Endodermal cell (in vitro differentiated cells): ENCODE measurements around the gene OR4D2. TPM values are rescaled to one million over a fixed set of nuclear protein-coding genes. Genes with fewer than 3 reads are reported as not detected.
A peak's percentile ranks its signal among the peaks of the same experiment; 100 is the strongest.

Experiments used
- DNase-seq: peaks from one replicate; pipeline ENCODE4 v3.0.0-alpha.2; 2017
- H3K27ac ChIP-seq: 2 replicates; pipeline ENCODE4 v1.5.1; 2013; ENCODE audit warnings: mild to moderate bottlenecking, low read depth, low read length, moderate library complexity
- H3K27me3 ChIP-seq: 2 replicates; pipeline ENCODE4 v1.6.1; 2013; ENCODE audit warnings: mild to moderate bottlenecking, low read length, moderate library complexity; ENCODE audit not compliant: insufficient read depth, control insufficient read depth, poor library complexity, severe bottlenecking
- H3K36me3 ChIP-seq: 2 replicates; pipeline ENCODE4 v1.7.0; 2013; ENCODE audit warnings: mild to moderate bottlenecking, low read length, moderate library complexity; ENCODE audit not compliant: control insufficient read depth, insufficient read depth
- H3K4me1 ChIP-seq: one replicate; pipeline ENCODE4 v1.7.0; 2013; ENCODE audit warnings: low read length; ENCODE audit not compliant: control insufficient read depth, insufficient read depth
- H3K4me3 ChIP-seq: 2 replicates; pipeline ENCODE4 v1.5.1; 2013; ENCODE audit warnings: mild to moderate bottlenecking, low read length, moderate library complexity
- H3K9ac ChIP-seq: 2 replicates; pipeline ENCODE4 v1.6.1; 2013; ENCODE audit warnings: mild to moderate bottlenecking, low read length, moderate library complexity; ENCODE audit not compliant: poor library complexity, severe bottlenecking; ENCODE audit errors: extremely low read depth
- H3K9me3 ChIP-seq: 2 replicates; pipeline ENCODE4 v1.6.1; 2013; ENCODE audit warnings: mild to moderate bottlenecking, low read length, moderate library complexity; ENCODE audit not compliant: control insufficient read depth
- H3K27ac Mint-ChIP-seq: 2 replicates; pipeline ENCODE4 v1.8.0; 2020; ENCODE audit warnings: mixed read lengths
- H3K27me3 Mint-ChIP-seq: 2 replicates; pipeline ENCODE4 v1.8.0; 2021; ENCODE audit warnings: mild to moderate bottlenecking, mixed read lengths; ENCODE audit not compliant: insufficient read depth
- H3K36me3 Mint-ChIP-seq: 2 replicates; pipeline ENCODE4 v1.8.0; 2020; ENCODE audit warnings: low read depth, mixed read lengths
- H3K4me1 Mint-ChIP-seq: 2 replicates; pipeline ENCODE4 v1.8.0; 2020; ENCODE audit warnings: mixed read lengths
- H3K4me3 Mint-ChIP-seq: 2 replicates; pipeline ENCODE4 v1.8.0; 2020; ENCODE audit warnings: mild to moderate bottlenecking, moderate library complexity, mixed read lengths
- H3K9me3 Mint-ChIP-seq: 2 replicates; pipeline ENCODE4 v1.8.0; 2020; ENCODE audit warnings: mild to moderate bottlenecking, mixed read lengths
- WGBS, 2 experiments: methylation state at CpG; one replicate each; pipeline versions ENCODE4 v1.1.5 to v1.1.7; 2013; ENCODE audit warnings: missing lambda C conversion rate in 2 of 2, mixed read lengths in 1 of 2; ENCODE audit not compliant: insufficient coverage in 1 of 2, insufficient read length in 1 of 2; 5-methylcytosine and 5-hydroxymethylcytosine counted together
- total RNA-seq, 2 donors: library from RNA; stranded (reverse); fragmentation: NEBNext Ultra II Directional in 1 of 2; extraction: Animal tissue kit (Norgen Biotek cat#: 25700) in 1 of 2; gene quantifications; 2 replicates in 1 of 2; 3 replicates in 1 of 2; pipeline ENCODE4 v1.2.1, GENCODE V29; 2021
- TF ChIP-seq, protein P1 (sequence below): fragments of 200-600 bp; sonication (generic); conservative IDR thresholded peaks from 2 replicates; pipeline ENCODE4 v1.5.0; 2021; ENCODE audit warnings: antibody characterized with exemption, mild to moderate bottlenecking

The OR4D2 gene
- total RNA-seq, 2 donors from 2014 or later, result not detected

GRCh38 chr17:58202859-58203258 lies 36.1 kb downstream of the OR4D2 start:
- Mint-ChIP-seq H3K27ac (no peak overlapping the region), H3K4me1 (no peaks in the 10 kb centered on the region), H3K36me3 (peaks cover 11% of the 10 kb centered on the region), H3K4me3 (no peak overlapping the region), H3K9me3 (no peaks in the 10 kb centered on the region), H3K27me3 (peaks cover 12% of the 10 kb centered on the region)
- Histone ChIP-seq H3K27me3 (peaks cover 10% of the 10 kb centered on the region), H3K36me3 (peaks cover 12% of the 10 kb centered on the region), H3K9ac (no peak overlapping the region), H3K9me3 (no peaks in the 10 kb centered on the region), H3K27ac (no peak overlapping the region), H3K4me1 (no peaks in the 10 kb centered on the region), H3K4me3 (no peak overlapping the region)
- WGBS, 2 experiments, result 93 to 94% methylated on average over 7 of the region's 7 CpGs
- no peak for DNase-seq
- TF ChIP-seq, protein P1, sequence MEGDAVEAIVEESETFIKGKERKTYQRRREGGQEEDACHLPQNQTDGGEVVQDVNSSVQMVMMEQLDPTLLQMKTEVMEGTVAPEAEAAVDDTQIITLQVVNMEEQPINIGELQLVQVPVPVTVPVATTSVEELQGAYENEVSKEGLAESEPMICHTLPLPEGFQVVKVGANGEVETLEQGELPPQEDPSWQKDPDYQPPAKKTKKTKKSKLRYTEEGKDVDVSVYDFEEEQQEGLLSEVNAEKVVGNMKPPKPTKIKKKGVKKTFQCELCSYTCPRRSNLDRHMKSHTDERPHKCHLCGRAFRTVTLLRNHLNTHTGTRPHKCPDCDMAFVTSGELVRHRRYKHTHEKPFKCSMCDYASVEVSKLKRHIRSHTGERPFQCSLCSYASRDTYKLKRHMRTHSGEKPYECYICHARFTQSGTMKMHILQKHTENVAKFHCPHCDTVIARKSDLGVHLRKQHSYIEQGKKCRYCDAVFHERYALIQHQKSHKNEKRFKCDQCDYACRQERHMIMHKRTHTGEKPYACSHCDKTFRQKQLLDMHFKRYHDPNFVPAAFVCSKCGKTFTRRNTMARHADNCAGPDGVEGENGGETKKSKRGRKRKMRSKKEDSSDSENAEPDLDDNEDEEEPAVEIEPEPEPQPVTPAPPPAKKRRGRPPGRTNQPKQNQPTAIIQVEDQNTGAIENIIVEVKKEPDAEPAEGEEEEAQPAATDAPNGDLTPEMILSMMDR, result peak; percentile 12

DNA sequence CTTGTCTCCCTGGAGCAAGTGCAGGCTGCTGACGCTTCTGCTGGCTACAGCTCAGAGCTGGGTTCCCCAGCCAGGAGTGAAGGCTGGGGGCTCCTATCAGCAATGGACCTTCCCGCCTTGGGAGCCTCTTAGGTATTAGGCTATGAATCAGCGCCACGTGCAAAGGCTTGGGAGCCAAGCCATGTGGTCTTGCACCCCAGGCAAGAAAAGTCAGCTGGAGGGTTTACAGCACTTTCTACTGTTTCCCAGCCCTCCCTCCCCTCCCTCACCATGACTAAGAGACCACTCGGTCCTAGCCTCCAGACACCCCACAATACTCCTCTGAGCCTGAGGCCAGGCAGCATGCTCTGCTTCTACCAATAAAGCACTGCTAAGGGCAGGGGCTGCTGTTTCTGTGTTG lies 38.0 kb downstream of the OR4D2 start:
- H3K27me3 Mint-ChIP-seq, result peaks cover 5% of the 10 kb centered on the region
- 89 to 90% methylated on average over 2 to 5 of the region's 5 CpGs for WGBS, 2 experiments
- no peaks in the 10 kb centered on the region for H3K9me3 ChIP-seq

GRCh38 chr17:58205936-58206335 lies 39.2 kb downstream of the OR4D2 start:
- TF ChIP-seq, protein P1, result no peak
- Histone ChIP-seq H3K36me3 (peaks cover 34% of the 10 kb centered on the region), H3K4me1 (no peaks in the 10 kb centered on the region), H3K4me3 (no peak overlapping the region), H3K27me3 (no peaks in the 10 kb centered on the region), H3K9ac (no peak overlapping the region), H3K27ac (no peak overlapping the region), H3K9me3 (no peaks in the 10 kb centered on the region)
- no peak overlapping the region for H3K4me3 Mint-ChIP-seq
- no peak overlapping the region for H3K27ac Mint-ChIP-seq
- 90 to 94% methylated on average over 10 to 11 of the region's 11 CpGs for WGBS, 2 experiments
- H3K27me3 Mint-ChIP-seq, result peaks cover 3% of the 10 kb centered on the region
- no peak for DNase-seq
- H3K9me3 Mint-ChIP-seq, result no peaks in the 10 kb centered on the region
- peaks cover 35% of the 10 kb centered on the region for H3K36me3 Mint-ChIP-seq
- H3K4me1 Mint-ChIP-seq, result no peaks in the 10 kb centered on the region

More for the DNA sequence above, 38.0 kb downstream of the OR4D2 start:
- Mint-ChIP-seq H3K4me1 (no peaks in the 10 kb centered on the region), H3K27ac (no peak overlapping the region), H3K9me3 (no peaks in the 10 kb centered on the region), H3K36me3 (peaks cover 25% of the 10 kb centered on the region), H3K4me3 (no peak overlapping the region)
- peaks cover 24% of the 10 kb centered on the region for H3K36me3 ChIP-seq
- H3K4me3 ChIP-seq, result no peak overlapping the region
- H3K4me1 ChIP-seq, result no peaks in the 10 kb centered on the region
- H3K27me3 ChIP-seq, result no peaks in the 10 kb centered on the region
- TF ChIP-seq, protein P1, result no peak
- H3K9ac ChIP-seq, result no peak overlapping the region
- DNase-seq, result no peak
- H3K27ac ChIP-seq, result no peak overlapping the region
